ENCODE data around the gene APH1B. TPM values are rescaled to one million over a fixed set of nuclear protein-coding genes. Genes with fewer than 3 reads are reported as not detected.

Gene APH1B
- total and polyA plus RNA-seq, 7 donors, result 1.8 to 11.0 (median 7.9) TPM

DNA sequence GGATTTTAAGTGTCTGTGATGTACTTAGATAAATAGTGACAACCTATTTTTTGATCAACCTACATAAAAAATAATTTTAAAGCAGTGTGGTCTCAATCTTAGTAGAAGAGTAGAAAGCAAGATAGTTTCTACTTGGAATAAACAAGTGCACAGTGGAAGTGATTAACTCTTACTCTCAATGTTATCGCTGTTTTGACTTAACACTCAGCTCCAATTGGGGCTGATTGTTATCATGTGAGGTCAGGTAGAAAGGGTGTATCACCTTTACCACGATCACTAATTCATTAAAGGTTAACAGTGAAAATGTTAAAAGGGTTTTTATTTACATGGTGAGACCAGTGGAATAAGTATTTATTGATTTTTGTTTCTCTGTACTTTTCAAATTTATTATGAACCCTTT lies 22.4 kb upstream of the APH1B start:
- TF ChIP-seq POLR2A (IDR thresholded peaks at IDR 0.05) (no peak), EP300 (IDR thresholded peaks at IDR 0.05) (no peak), CTCF (IDR thresholded peaks at IDR 0.05) (no peak), POLR2AphosphoS5 (IDR thresholded peaks at IDR 0.05) (no peak)
- 76 to 89% methylated on average over 2 of the region's 2 CpGs for WGBS, 2 donors
- H3K27ac ChIP-seq, result no peak overlapping the region

GRCh38 chr15:63255489-63255990 lies 21.9 kb upstream of the APH1B start:
- no peak overlapping the region for H3K4me3 ChIP-seq
- TF ChIP-seq CTCF (IDR thresholded peaks at IDR 0.05) (no peak), POLR2AphosphoS5 (IDR thresholded peaks at IDR 0.05) (no peak), POLR2A (IDR thresholded peaks at IDR 0.05) (no peak), EP300 (IDR thresholded peaks at IDR 0.05) (no peak)
- no peak overlapping the region for H3K27ac ChIP-seq
- H3K27me3 ChIP-seq, result no peaks in the 10 kb centered on the region
- no peak for DNase-seq
- intact Hi-C loops (cut with DNase I), result no loop called here
- no peaks in the 10 kb centered on the region for H3K9me3 ChIP-seq
- H3K4me1 ChIP-seq, result no peaks in the 10 kb centered on the region
- WGBS, 2 donors, result 86 to 89% methylated on average over 1 of the region's 1 CpG
- H3K36me3 ChIP-seq, result peaks cover 0 to 34% (median 6%) of the 10 kb centered on the region in 4 donors

More for the DNA sequence above, 22.4 kb upstream of the APH1B start:
- H3K9me3 ChIP-seq, result no peaks in the 10 kb centered on the region
- DNase-seq, result no peak
- H3K4me1 ChIP-seq, result no peaks in the 10 kb centered on the region
- no peak overlapping the region for H3K4me3 ChIP-seq
- peaks cover 0 to 34% (median 7%) of the 10 kb centered on the region in 4 donors for H3K36me3 ChIP-seq
- no peaks in the 10 kb centered on the region for H3K27me3 ChIP-seq
- intact Hi-C loops (cut with DNase I), result no loop called here

DNA sequence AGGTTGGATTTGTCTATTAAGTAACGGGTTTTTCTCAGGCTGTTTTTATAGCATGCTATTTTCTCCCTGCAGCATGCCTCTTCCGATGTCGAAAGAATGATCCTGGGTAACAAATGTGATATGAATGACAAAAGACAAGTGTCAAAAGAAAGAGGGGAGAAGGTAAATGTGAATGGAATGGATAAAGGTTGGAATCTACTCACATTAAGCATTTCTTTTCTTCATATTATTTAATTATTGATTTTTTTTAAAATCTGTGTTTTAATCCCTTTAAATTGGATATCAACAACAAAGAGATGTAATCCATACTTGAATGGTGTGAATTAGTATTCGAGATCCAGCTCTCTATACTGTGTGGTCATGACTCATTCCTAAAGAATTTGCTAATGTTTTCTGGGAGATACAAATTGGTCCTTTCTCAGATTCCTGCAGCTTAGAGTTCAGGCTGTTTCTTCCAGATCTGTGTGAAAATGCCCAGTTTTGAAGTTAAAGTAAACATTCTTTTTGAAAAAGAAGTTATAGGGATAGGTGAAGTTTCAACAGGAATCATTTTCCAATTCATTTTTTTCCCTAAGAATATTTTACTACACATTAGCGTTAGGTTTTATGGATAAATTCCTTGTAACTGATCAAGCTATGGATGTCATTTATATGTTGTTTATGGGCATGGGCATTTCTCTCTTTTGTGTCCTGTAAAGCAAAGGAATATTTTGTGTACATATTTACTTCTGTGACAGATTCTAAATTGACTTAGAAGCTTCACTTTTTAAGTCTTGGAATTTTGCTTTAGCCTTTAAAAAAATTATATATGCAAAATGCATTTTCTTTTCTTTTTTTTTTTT lies 20.8 kb upstream of the APH1B start:
- Histone ChIP-seq H3K4me3 (no peak overlapping the region), H3K27ac (no peak overlapping the region), H3K36me3 (peaks cover 0 to 36% (median 5%) of the 10 kb centered on the region in 4 donors), H3K27me3 (no peaks in the 10 kb centered on the region), H3K9me3 (no peaks in the 10 kb centered on the region), H3K4me1 (no peaks in the 10 kb centered on the region)
- no peak for DNase-seq
- TF ChIP-seq CTCF (IDR thresholded peaks at IDR 0.05) (no peak), POLR2A (IDR thresholded peaks at IDR 0.05) (no peak)
- 78 to 86% methylated on average over 5 of the region's 5 CpGs for WGBS, 2 donors
- intact Hi-C loops (cut with DNase I), result no loop called here

DNA sequence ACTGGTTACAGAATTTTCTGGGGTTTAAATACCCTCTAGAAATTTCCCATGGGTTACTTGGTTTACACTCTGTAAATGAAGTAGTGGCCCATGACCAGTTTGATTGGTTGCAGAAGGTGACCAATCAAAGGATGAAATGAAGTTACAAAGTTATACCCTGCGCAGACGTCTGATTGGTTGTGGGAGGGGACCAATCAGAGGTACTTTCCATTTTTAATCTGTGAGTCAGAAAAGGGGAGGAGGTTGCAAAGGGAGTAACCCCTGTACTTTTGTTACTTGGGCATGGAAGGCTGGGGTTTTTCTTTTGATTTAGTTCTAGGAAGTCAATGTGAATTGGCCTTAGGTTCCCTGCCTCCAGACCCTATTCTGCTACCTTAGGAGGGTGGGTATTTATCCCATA lies 18.7 kb upstream of the APH1B start:
- no peak for DNase-seq
- Histone ChIP-seq H3K36me3 (peaks cover 3 to 37% (median 5%) of the 10 kb centered on the region in 4 donors), H3K4me1 (no peaks in the 10 kb centered on the region), H3K4me3 (no peak overlapping the region), H3K9me3 (no peaks in the 10 kb centered on the region), H3K27ac (no peak overlapping the region), H3K27me3 (no peaks in the 10 kb centered on the region)
- 94 to 97% methylated on average over 2 of the region's 2 CpGs for WGBS, 2 donors
- intact Hi-C loops (cut with DNase I), result no loop called here
- TF ChIP-seq POLR2AphosphoS5 (IDR thresholded peaks at IDR 0.05), result no peak
- no peak for TF ChIP-seq EP300 (IDR thresholded peaks at IDR 0.05)
- TF ChIP-seq POLR2A (IDR thresholded peaks at IDR 0.05), result no peak
- no peak for TF ChIP-seq CTCF (IDR thresholded peaks at IDR 0.05)

Measured in sigmoid colon (tissue), 7 donors.